Activated T-helper 1 cell treated with anti-CD3 and anti-CD28 coated beads, Interleukin-2, amount 50 U/mL, for 16 hours (primary cell): ENCODE measurements around the gene CALN1.
"Not testable (repeated sequence)": the region's sequence is repeated elsewhere in the genome, so short reads cannot be mapped to it uniquely, and the experiment has no call there.

Experiments used
- DNase-seq, 2 donors: peaks; one replicate each; pipeline ENCODE4 v3.0.0-alpha.2; 2020; ENCODE audit warnings: low read depth in 1 of 2, low spot score in 1 of 2

The CALN1 gene

DNA sequence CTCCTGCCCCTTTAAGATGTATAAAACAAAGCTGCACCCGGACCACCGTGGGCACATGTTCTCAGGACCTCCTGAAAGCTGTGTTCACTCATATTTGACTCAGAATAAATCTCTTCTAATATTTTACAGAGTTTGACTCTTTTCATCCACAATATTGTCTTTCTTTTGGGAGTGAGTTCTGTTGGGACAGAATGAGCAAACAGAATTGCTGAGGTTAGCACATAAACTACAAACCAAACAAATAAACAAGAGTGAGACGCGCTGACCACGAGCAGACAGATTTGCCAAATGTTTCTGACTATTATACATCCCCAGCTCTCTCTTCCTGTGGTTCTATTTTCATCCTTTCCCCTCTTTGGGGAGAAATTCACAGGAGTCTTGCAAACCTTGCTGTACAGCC lies 526.7 kb downstream of the CALN1 start:
- DNase-seq = no peak

DNA sequence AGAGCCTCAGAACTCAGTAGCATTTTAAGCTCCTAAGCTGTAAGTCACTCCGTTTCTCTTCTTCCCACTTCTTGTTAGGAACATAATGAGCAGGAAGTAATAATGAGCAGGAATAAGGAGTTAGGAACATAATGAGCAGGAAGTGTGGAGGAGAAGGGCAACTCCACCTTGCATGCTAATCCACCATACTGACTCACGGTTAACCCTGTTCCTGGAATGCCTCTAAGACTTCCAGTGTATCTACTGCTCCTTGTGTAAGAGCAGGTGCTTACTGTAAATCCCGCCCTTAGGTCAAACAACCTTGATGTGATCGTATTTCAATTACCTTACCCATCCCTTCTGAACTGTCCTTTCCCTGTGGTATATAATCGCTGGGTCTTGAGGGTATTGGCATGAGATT lies 528.7 kb downstream of the CALN1 start:
- no peak for DNase-seq

DNA sequence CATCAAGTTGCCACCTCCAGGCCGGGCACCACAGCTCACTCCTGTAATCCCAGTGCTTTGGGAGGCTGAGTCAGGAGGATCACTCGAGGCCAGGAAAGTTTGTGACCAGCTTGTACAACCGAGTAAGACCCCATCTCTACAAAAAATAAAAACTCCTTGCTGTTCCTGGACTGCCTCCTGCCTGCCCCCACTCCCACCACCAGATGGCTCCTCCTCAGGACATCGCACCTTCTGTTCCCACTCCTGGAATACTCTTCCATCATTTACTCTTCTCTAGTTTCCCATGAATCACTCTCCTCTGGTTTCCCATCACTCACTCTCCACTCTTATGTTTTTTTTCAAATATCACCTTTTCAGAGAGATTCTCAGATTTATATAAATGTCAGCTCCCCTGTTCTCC lies 540.7 kb downstream of the CALN1 start:
- DNase-seq = no peak

DNA sequence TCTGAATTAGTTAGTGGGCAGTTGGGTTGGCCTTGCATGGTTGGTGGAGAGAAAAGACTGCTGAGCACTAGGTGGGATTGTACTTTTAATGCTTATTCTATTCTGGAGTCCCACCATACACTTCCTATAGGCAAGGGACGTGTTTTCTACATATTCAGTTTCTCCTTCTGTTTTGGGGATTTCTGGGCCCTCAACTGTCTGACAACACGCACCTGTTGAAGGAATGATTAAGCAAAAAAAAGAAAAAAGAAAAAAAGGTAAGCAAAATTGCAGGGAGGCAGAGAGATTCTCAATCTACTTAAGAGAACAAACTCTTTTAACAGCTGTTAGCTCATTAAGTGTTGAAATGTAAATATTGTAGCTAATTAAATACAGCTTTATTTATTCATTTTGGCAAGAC lies 541.3 kb downstream of the CALN1 start:
- no peak for DNase-seq

DNA sequence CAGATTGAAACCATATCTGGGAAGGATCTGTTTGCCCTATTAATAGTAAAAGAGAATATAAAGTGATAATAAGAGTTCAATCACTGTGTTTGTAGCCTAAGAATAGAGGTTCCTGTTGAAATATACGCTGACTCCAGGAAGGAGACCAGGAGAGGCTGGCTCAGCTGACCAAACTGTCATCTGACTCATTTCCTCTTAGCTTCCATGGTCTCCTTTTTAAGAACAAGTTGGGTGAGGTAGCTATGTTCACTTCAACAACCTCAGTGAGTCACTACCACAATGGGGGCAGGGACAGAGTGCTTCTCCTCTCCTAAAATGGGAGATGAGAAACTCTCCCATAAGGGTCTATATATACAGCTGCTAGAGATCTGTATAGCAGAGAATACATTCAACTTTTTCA lies 543.3 kb downstream of the CALN1 start:
- no peak for DNase-seq

DNA sequence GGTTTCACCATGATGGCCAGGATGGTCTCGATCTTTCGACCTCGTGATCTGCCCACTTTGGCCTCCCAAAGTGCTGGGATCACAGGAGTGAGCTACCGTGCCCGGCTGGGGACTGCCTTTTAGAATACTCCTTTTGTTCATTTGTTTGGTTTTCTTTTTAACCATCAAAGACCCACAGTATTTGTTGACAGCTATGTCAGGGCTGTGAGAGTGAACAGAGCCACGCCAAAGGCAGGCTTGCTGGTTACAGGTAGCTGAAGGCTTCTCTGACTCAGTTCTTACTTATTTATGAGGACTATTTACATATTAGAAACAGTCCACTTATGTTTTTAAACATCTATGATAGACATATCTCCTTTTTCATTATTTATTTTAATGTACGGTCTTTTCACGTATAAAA lies 544.5 kb downstream of the CALN1 start:
- DNase-seq = no peak

DNA sequence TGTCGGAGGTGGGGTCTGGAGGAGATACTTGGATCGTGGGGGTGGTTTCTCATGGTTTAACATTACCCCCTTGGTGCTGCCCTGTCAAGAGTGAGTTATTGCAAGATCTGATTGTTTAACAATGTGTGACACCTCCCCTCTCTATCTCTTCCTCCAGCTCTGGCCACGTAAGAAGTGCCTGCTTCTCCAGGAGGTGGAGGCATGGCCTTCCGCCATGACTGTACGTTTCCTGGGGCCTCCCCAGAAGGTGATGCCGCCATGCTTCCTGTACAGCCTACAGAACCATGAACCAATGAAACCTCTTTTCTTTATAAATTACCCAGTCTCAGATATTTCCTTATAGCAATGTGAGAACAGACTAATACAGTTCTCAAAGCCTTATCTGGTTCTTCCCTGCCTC lies 547.0 kb downstream of the CALN1 start:
- DNase-seq = no peak

DNA sequence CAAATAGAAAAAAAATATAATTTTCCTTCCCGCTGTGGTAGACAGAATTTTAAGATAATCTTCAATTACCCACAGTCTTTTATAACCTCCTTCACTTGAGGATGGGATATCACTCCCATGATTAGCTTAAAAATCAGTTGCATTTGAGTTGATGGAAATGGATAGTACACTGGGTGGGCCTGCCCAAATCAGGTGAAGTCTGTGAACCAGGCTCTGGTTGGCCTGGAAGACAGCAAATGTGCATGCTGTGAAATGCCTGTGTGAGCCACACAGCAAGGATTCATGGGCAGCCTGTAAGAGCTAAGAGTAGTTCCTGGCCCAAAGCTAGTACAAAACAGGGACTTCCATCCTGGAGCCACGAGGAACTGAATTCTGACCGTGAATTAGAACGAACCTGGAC lies 548.0 kb downstream of the CALN1 start:
- DNase-seq = no peak

DNA sequence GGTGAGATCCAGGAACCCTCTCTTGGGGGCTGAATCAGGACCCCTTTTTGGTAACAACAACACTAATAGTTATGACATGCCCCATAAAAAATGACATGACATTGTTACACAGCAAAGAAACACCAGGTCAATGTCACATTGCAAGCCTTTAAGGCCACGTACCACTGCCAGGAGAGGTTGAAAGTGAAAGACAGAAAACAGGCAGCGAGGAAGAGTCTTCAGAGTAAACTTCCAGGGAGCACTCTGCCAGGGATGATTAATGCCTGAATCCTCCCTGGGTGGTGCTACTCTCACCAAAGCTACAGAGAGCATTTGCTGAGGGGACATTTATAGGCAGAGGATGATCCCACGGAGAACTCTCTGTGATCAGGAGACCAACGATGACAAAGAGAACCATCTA lies 551.6 kb downstream of the CALN1 start:
- no peak for DNase-seq

DNA sequence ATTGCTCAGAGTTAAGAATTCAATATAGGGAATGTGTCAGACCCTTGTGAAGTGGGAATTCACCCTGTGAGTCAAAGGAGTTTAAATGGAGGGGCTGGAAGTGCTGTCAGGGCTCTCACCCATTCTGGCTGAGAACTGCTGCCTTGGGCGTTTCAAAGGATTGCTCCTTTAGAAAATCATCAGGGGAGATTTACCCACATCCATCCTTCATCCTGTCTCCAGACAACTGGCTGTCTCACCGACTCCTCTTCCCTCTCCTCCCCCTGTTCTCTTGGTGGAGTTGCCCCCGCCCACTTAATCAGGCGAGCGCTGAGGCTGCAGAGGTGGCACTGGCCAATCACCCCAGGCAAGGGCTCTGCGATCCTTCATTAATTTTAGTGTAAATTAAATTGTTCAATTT lies 554.8 kb downstream of the CALN1 start:
- no peak for DNase-seq

DNA sequence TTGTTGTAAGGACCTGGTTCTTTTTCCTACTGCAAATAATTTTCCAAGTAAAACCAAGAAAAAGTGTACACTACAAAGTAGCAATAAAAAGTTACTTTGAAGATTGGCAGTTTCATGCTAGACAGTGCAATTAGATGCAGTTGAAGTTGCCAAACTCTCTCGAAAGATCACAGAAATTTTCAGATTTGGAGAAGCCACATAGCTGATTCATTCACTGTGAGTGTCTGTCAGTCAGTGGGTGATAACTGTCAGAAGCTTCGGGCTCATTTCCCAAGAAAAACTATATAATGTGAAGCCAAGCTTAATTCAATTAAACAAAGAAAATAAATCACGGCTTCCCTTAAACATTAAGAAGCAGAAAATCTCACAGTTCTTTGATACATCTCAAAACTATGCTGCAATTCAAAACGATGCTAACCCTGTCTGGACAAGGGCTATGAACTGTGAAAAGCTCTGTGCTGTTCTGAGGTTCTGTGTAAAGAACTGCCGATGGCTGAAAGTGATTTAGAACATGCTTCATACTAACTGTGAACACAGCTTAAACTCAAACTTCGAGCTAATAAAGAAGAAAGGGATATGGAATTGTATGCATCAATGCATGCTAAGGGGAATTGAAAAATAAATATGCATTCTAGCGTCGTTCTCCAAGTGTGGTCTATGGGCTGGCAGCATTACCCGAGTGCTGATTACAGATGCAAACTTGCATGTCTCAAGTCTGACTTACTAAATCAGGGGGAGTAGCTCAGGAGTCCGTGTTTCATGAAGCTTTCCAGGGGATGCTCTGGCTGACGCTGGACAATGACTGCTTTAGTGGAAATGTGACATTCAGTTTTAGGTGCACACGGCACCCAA lies 557.4 kb downstream of the CALN1 start:
- DNase-seq = no peak

DNA sequence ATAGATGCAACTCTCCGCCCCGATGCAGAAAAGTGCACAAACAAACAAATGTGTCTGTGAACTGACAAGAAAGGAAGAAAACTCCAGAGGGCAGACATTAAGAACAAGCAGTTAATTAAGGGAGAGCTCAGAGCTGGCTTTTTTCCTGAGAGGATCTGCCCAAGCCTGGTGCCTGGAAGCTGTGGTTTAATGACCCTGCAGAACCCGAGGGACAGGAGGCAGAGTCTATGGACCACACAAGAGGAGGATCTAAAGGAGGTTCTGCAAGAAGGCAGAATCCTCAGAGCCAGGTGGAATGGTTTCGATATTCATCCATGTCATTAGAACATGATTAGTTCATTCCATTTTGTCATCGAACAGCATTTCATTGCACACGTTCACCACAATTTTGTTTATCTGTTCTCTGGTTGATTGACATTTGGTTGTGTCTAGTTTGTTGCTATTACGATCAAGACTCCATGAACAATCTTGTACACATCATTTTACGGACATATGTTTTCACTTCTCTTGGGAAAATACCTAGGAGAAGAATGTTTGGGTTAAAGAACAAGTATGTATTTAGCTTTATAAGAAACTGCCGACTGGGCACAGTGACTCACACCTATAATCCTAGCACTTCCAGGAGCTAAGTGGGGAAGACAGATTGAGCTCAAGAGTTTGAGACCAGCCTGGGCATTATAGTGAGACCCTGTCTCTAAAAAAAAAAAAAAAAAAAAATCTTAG lies 560.2 kb downstream of the CALN1 start:
- DNase-seq = no peak

DNA sequence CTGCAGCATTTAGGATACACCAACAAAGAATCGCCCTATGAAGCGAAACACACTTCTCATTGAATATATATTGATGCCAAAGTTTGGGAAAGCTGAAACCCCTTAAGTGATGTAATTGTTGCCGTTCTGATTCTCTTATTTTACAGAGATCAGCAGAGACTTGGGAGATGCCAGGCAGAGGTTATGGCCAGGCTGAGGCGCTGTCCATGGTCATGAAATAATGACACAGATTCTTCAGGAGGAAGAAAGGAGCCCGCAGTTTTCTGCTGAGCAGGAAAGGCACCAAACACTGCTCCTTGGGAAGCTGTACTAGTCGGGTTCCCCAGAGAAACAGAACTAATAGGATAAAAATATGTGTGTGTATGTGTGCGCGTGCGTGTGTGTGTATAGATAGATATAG lies 566.0 kb downstream of the CALN1 start:
- no peak for DNase-seq

DNA sequence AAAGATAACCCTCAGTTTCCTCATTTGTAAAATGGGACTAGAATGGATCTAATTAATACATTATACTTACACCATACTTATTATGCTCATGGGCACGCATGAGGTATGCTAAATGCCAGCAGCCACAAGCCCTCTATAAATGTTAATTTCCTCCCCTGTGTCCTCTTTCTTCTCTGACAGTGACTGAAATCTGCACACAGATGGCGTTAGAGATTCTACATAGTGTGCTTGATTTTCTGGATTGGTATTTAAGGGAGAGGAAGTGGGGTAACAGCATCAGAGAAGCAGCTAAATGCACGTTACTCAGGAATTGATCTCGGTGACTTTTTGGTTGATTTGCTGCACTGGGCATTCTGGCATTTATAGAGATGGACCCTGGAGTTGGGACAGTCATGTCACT lies 568.5 kb downstream of the CALN1 start:
- DNase-seq = no peak

DNA sequence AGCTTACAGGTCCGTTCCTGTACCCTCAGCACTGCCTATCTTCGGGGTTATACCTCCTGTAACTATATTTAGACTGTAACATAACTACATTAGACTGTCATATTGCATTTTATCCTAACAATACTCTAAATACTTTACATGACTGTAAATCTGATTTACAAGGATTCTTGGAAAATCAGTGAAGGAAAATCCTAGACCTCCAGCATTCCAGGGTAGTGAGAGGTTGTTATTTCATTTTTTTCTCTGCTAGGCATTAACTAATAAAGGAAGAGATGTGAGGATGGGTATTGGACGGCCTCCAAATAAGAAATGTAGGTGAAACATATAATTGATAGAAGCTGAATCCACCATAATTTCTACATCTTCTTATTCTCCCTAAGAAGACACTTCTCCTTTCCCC lies 569.4 kb downstream of the CALN1 start:
- DNase-seq = no peak

DNA sequence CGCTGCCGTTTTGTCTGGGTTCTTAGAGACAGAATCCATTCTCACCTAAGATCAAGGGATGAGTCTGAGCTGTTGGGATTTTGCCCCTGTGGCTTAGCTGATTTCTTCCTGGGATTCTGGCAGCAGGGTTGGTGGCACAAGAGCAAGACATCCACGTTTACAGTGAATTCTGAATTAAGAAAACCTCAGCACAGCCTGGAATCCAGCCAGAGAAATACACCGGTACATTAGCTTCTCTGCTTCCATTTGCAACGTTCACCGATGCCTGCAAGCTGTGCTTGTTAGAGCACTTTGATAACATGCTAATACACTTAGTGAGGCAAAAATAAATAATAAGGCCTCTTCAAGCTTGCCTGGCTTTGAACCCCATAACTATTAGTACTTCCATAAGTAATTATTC lies 569.8 kb downstream of the CALN1 start:
- no peak for DNase-seq

DNA sequence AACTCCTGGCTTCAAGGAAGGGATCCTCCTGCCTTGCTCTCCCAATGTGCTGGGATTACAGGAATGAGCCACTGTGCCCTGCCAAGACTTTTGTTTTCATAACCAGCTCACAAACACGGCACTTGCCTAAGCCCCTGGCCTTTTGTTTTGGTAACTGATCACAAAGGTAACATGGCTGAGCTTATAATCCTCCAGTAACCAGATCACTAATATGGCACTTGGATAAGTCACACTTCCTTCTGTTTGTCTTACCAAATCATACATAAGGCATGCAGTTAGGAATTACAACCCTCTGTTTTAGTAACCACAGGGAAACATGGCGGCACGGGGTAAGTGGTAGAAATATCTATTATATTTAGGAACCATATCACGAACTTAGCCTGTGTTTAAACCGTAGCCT lies 577.1 kb downstream of the CALN1 start:
- no peak for DNase-seq

DNA sequence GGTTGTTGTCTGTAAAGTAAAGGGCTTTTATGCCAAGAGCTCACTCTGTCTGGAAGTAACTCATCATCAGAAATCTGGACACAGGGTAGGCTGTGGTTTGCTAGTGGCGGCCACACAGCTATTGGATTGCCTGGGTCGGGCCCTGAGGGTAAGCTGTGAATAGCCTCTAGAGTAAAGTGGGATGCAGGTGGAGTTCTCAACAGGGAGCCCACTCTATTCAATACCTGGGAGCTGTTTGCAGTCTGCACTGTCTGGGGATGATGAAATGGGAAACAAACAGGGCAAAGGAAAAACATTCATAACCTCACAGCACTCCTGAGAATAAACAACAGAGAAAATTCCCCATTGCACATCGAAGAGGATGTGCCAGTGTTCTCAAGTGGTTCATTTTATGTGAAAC lies 582.6 kb downstream of the CALN1 start:
- no peak for DNase-seq

DNA sequence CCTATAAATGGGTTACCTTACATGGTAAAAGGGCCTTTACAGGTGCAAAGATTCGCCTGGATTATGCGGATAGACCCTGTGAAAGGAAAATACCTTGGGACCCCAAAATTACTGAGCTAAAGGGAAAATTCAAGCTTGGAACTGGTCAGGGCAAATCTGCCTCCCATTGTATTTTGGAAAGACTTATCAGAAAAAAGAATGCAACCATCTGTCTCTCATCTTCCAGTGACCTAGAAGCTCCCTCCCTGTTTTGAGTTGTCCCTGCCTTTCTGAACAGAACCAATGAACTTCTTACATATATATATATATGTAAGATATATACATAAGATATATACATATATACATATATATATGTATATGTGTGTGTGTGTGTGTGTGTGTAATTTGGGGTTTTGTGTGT lies 583.8 kb downstream of the CALN1 start:
- DNase-seq = no peak

DNA sequence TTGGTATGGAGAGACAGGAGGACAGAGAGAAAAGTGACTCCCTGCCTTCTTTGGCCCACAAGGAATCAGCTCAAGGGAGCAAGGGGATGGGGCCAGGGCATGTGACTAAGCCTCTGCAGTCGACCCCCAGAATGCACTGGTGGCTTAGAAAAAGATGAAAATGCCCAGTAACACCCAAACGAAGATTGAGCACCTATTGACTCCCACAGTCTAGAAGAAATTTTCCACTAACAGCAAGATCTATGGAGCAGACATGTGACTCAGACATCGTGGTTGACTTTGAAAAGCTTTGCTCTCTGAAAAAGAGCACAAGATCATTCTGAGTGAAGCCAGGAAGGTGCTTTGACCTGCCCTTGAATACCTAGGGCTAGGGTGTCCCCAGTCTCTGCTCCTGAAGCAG lies 586.0 kb downstream of the CALN1 start:
- no peak for DNase-seq

DNA sequence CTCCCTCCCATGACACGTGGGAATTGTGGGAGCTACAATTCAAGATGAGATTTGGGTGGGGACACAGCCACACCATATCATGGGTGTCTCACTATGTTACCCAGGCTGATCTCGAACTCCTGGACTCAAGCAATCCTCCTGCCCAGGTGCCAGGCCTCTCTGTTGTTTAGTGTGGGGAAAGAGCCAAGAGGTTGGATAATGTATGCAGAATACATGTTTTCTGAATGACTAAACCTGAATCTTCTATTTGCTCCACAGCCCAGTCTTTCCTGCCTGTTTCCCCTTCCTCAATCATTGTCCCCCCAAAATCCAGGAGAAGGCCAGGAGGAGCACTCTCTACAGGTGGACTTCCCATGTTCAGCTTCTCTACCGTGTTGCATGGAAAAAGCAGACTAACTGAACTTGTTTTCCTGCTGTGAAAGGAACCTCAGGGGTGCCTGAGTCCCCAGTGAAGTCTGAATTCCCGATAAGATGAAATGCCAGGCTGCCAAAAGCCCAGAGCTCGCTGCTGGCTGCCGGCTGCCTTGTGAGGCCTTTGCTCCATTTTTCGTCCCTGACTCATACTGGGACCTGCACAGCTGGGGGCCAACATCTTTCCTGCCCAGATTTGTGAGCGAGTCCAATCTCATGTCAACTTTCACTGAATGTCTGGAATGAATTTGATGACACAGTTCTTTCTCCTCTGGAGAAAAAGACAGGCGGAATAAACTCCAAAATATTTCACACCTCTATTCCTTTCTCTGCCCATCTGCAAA lies 588.0 kb downstream of the CALN1 start:
- DNase-seq = no peak

DNA sequence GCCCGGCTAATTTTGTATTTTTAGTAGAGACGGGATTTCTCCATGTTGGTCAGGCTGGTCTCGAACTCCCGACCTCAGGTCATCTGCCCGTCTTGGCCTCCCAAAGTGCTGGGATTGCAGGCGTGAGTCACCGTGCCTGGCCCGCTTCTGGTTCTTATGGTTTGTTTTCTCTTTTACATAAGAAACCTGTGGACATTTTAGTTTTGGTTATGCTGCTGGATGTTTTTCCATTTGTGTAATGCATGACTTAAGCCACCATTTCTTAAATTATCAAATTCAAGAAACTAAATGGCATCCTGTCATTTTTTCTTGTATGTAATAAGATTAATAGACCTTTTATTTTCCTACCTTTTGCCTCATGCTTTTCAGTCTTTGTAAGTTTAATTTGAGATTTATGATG lies 589.7 kb downstream of the CALN1 start:
- not testable (repeated sequence) for DNase-seq
